ENCODE measurements around the gene RPS6KA2. TPM values are rescaled to one million over a fixed set of nuclear protein-coding genes. Genes with fewer than 3 reads are reported as not detected.

Gene RPS6KA2
- total RNA-seq, 1 donor from 2014 or later, result 2.4 TPM

GRCh38 chr6:166473886-166474571 is 153.0 kb downstream of the RPS6KA2 start:
- intact Hi-C loops (cut with micrococcal nuclease), result no loop called here

DNA sequence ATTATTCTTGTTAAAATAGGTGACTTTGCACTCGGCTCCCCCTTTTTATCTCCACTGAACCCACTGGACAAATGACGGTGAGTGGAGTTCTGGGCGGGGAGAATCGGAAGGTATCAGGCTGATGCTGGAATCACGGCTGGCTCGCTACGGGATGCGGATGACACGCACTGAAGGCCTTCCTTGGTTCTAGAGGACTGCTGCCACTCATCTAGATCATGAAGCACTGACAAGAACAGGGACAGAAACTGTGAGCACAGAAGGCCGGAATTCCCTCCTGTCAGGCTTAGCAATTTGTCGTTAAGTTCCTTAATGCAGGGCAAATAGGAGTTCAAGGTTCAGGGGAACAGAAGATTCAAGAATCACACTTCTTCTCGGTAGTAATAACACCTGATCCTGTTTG is 154.4 kb downstream of the RPS6KA2 start:
- intact Hi-C loops (cut with micrococcal nuclease), result no loop called here

GRCh38 chr6:166471797-166472260 is 155.2 kb downstream of the RPS6KA2 start:
- intact Hi-C loops (cut with micrococcal nuclease), result no loop called here

GRCh38 chr6:166470863-166471410 is 156.1 kb downstream of the RPS6KA2 start:
- intact Hi-C loops (cut with micrococcal nuclease), result no loop called here

GRCh38 chr6:166470029-166470862 is 156.8 kb downstream of the RPS6KA2 start:
- intact Hi-C loops (cut with micrococcal nuclease), result no loop called here

GRCh38 chr6:166469426-166469961 is 157.6 kb downstream of the RPS6KA2 start:
- intact Hi-C loops (cut with micrococcal nuclease), result no loop called here

- intact Hi-C loops (cut with micrococcal nuclease), result no loop called here
Measured at GRCh38 chr6:166467436-166468000, 159.5 kb downstream of the RPS6KA2 start.

DNA sequence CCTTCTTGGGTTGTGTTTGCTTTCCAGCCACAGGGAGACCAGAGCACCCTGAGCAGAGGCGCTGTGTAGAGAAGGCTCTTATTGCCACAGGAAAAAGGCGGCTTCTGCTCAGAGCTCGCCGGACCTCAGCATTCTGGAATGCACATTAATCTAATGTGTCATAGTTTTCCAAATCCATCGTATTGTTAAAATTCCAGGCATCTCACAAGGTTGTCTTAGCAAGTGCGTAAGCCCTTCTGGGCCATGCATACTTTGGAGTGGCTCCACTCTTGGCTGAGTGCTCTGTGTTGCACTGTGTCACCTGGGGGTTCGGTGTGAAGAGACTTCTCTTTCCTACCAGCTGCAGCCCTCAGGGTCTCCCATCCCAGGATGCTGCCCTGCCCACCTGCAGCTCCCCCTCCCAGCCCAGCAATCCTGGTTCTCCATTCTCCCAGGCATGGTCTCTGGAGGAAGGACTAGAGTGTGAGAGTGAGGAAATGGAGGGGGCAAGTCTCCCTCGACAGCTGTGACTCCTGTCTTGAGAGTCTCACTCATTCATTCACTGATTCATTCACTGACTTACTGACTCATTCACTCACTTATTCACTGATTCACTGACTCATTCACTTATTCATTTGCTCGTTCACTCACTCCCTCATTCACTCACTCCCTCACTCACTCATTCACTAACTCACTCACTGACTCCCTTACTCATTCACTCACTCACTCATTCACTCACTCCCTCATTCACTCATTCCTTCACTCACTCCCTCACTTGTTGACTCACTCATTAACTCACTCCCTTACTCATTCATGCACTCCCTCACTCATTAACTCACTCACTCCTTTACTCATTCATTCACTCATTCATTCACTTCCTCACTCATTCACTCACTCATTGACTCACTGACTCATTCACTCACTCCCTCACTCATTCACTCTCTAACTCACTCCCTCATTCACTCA is 160.6 kb downstream of the RPS6KA2 start:
- intact Hi-C loops (cut with micrococcal nuclease), result no loop called here

DNA sequence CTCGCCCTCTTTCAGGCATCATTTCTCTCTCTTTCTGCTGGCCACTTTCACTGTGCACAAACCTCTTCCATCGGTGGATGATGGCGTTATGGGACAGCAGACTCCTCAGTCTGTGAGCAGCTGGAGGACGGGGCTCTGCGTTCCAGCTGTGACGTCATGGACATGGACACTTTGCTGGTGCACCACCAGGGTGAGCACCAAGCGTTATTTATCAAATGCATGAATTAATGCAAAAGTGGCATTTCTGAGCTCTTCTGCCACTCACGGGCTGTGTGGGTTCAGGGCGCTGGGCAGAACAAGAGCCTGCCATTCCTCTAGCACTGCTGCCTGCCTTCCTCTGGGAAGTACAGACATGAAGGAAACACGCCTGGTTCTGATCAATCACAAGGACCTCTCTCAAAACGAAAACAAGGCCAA is 161.4 kb downstream of the RPS6KA2 start:
- intact Hi-C loops (cut with micrococcal nuclease), result no loop called here

DNA sequence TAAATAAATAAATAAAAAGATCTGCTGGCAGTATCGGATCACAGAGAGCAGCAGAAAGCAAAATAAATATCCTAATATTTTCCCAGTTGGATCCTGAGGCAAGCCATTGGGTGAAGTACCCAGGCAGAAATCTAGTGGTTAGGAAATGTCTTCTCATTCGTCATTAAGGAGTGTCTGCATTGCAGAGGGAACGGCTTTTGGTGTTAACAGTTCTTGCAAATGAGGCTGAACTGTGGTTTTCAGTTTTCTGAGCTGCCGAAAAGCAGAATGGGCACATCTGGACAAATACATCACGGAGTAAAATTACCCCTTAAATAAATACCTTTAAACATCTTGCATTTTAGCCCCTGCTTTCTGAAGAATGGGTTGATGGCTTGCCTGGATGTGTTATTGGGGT is 162.1 kb downstream of the RPS6KA2 start:
- intact Hi-C loops (cut with micrococcal nuclease), result no loop called here

DNA sequence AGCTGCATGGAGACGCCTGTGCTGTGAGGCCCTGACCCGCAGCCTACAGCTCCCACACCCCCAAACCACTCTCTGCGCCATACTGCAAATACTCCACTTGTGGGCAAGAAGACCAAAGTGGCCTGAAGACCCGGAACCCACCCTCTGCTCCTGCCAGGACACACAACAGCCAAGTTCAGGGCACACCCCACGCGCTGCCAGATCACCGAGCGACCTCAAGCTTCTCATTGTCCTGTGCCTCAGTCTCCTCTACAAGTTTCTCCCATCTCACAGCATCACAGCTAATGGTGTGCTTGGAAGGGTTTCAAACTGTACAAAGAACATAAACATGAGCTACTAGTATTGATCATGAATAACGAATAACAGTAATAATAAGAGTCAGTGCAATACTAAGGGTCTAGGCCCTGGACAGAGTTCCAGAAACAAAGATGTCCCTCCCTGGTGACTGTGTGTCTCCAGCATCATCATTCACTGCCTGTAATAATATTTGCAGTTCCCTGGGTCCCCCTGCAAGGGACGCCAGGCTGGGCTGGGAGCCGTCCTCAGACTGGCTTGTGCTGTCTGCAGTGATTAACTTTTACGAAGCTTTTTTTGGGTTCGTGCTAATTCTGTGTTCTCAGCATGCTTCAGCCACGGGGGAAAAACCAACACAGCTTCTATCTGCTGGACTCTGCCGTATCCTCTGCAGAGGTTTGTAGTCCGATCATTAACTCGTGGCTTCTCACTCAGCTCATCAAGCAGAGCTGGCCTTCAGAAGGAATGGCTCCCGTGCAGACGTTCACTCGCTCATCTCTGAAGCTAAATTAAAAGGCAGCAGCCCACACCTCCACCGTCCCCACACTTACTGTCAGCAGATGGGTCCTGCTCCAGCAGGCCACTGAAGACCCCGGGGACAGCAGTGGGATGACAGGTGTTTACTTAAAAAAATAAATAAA is 162.7 kb downstream of the RPS6KA2 start:
- intact Hi-C loops (cut with micrococcal nuclease), result no loop called here

DNA sequence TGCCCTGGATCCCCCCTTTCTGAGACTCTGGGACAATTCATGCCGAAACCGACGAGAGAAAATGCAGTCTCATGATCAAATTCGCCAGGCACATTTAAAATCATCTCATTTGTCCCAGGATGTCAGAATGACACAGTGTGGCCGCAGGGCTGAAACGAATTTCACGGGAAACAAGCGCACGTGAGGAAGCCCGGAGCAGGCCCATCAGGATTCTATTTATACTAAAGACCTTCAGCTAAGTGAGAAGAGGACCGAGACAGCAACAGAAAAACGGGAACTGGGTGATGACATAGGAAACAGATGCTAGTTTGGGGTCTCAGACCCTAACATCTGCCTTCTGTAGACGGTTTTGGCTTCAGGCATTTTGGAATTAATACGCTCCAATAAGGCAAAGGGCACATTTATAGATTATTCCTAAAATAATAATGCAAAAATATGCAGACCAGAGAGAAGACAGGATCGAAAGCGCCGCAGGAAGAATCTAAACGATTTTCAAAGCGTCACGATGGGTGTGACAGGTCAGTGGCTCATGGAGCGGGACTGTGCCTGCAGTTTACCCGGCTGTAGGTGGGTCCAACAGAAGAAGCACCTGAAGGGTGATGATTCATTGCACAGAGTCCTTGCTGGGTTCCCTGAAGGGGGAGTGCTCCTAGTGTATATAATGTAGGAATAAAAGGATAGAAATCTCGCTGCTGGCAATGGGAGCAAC is 163.5 kb downstream of the RPS6KA2 start:
- intact Hi-C loops (cut with micrococcal nuclease), result no loop called here

- intact Hi-C loops (cut with micrococcal nuclease), result no loop called here
Measured at GRCh38 chr6:166462461-166463135, 164.5 kb downstream of the RPS6KA2 start.

DNA sequence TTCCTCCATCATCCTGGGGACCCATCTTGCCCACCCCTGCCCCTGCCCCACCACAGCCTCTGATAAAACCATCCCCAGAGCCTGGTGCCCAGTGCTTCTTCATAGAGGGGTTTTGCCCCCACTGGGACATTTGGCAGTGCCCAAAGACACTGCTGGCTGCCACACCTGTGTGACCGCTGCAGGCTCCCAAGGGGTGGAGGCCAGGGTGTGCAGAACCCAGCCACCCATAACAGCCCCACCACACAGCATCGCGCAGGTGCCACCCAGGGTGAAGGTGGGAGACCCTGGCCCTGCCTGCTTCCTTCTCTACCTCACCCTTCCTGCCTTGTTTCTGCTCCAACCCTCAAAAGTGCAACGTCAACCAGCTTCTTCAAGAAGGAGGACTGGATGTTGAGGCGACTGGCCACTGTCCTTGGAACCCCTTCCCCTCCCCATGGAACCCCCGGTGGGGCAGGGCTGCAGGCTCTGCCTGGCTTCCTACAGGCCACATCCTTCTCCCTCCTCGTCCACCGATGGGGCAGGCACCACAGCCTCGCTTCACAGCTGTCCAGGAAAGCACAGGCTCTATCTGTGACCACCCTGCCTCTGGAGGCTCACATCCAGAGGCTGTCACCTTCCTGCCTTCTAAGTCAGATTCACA is 165.1 kb downstream of the RPS6KA2 start:
- intact Hi-C loops (cut with micrococcal nuclease), result no loop called here

DNA sequence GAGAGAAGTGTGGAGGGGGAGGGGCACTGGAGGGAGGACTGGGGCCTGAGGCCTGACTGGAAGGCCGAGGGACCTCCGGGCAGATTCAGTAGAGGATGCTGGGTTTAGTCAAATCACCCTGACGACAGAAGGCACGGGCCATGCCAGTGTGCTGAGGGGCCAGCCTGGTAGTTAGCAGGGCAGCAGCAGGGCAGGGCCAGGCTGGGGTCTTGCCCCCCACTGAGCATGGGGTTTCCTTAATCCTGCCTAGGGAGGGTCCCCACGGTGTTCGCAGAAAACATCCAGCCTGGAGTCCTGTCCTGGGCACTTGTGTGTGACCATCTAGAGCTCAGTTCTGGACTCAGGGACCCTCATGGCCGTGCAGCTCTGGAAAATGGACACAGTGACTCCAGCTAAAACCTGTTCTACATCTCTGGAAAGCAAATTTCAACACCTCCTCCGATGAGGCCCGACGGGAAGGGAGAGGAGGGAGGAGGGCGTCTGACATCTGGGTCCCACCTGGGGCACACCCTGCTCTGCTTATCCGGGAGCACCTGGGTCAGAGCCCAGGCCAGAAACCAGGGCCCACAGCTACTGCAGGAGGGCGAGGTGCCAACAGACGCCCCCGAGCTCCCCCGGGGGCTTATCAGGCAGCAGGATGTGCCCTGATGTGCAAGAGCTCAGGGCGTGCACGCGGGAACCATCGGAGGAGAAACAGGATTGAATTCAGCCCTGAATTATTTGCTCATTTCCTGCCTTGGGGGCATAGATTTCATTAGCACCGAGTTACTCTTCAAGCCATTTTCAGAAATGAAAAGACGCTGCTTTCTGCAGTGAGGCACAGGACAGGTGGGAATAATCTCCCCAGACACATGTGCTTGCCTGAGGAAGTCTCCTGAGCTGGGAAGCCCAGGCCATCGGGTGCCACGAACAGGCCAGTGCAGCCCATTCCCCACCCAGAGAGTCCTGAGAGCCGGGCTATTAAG is 166.3 kb downstream of the RPS6KA2 start:
- intact Hi-C loops (cut with micrococcal nuclease), result no loop called here

GRCh38 chr6:166459906-166460305 is 167.1 kb downstream of the RPS6KA2 start:
- intact Hi-C loops (cut with micrococcal nuclease), result no loop called here

GRCh38 chr6:166459272-166459671 is 167.8 kb downstream of the RPS6KA2 start:
- intact Hi-C loops (cut with micrococcal nuclease), result no loop called here

Data from T-helper 2 cell treated with Interferon-gamma antibody and Interleukin-4, amounts not matched to agents 100 ng/mL and 5 ng/mL, for 36 hours (primary cell).